CD1c-positive myeloid dendritic cell (primary cell): ENCODE results near the gene SREK1.

Source experiments
- DNase-seq: peaks from one replicate; pipeline ENCODE4 v3.0.0-alpha.2; 2016; ENCODE audit errors: extremely low spot score

SREK1 gene

GRCh38 chr5:66164044-66164790 lies 20.1 kb downstream of the SREK1 start:
- no peak for DNase-seq

GRCh38 chr5:66168226-66168625 lies 24.1 kb downstream of the SREK1 start:
- DNase-seq: no peak

- DNase-seq: no peak
These were observed 25.4 kb downstream of the SREK1 start for GRCh38 chr5:66169534-66169933.

GRCh38 chr5:66170195-66170919 lies 26.3 kb downstream of the SREK1 start:
- DNase-seq: no peak

GRCh38 chr5:66171349-66172344 lies 27.5 kb downstream of the SREK1 start:
- DNase-seq: peak; percentile 67

GRCh38 chr5:66174338-66174737 lies 30.2 kb downstream of the SREK1 start:
- no peak for DNase-seq

GRCh38 chr5:66178799-66179198 lies 34.7 kb downstream of the SREK1 start:
- no peak for DNase-seq

GRCh38 chr5:66179297-66180051 lies 35.4 kb downstream of the SREK1 start:
- no peak for DNase-seq

GRCh38 chr5:66180282-66181155 lies 36.4 kb downstream of the SREK1 start:
- DNase-seq: no peak

- DNase-seq: no peak
These were observed 42.0 kb downstream of the SREK1 start for GRCh38 chr5:66186108-66186507.

GRCh38 chr5:66193419-66193818 lies 49.3 kb downstream of the SREK1 start:
- DNase-seq: no peak

- no peak for DNase-seq
These were observed 53.8 kb downstream of the SREK1 start for GRCh38 chr5:66197764-66198405.

GRCh38 chr5:66198837-66199236 lies 54.7 kb downstream of the SREK1 start:
- no peak for DNase-seq

- no peak for DNase-seq
These were observed 59.4 kb downstream of the SREK1 start for GRCh38 chr5:66203531-66203930.

GRCh38 chr5:66206465-66206864 lies 62.4 kb downstream of the SREK1 start:
- no peak for DNase-seq

GRCh38 chr5:66207800-66208561 lies 63.9 kb downstream of the SREK1 start:
- no peak for DNase-seq

- no peak for DNase-seq
These were observed 65.2 kb downstream of the SREK1 start for GRCh38 chr5:66209350-66209749.

GRCh38 chr5:66209794-66210193 lies 65.7 kb downstream of the SREK1 start:
- DNase-seq: no peak

GRCh38 chr5:66213533-66213932 lies 69.4 kb downstream of the SREK1 start:
- no peak for DNase-seq
